B cell (primary cell): ENCODE measurements around the gene SHISA7. TPM values are rescaled to one million over a fixed set of nuclear protein-coding genes. Genes with fewer than 3 reads are reported as not detected.
A peak's percentile ranks its signal among the peaks of the same experiment; 100 is the strongest.

Experiments used
- ATAC-seq: fragments of 200-7000 bp; cut with Tn5 transposase; one replicate; pipeline ENCODE4 v1.10.0; 2021; ENCODE audit warnings: low read depth, mild to moderate bottlenecking, moderate number of reproducible peaks, moderate library complexity
- CTCF ChIA-PET: fragments of 350-600 bp; sonication (Branson Sonifier 250); formaldehyde crosslinking; loops from one replicate; lab custom pipeline; 2021; ENCODE audit warnings: antibody characterized with exemption, inconsistent platforms; lab: Charles Lee
- POLR2A ChIA-PET: fragments of 350-600 bp; sonication (Branson Sonifier 250); formaldehyde crosslinking; loops from one replicate; lab custom pipeline; 2021; ENCODE audit warnings: antibody characterized with exemption; lab: Charles Lee
- DNase-seq: peaks from one replicate; pipeline ENCODE4 v3.0.0; 2013
- H2AFZ ChIP-seq: 2 replicates; pipeline ENCODE4 v1.6.1; 2012; ENCODE audit warnings: mild to moderate bottlenecking, low read depth, low read length; ENCODE audit not compliant: insufficient read depth, poor library complexity, severe bottlenecking
- H3K27ac ChIP-seq, 2 donors: 1 replicate in 1 of 2; 2 replicates in 1 of 2; pipeline ENCODE4 v1.5.1; 2012 to 2013; ENCODE audit warnings: low read length in 2 of 2, mild to moderate bottlenecking in 2 of 2, moderate library complexity in 1 of 2
- H3K27me3 ChIP-seq, 4 experiments: fragments of 200-600 bp in 1 of 4; sonication (generic) in 1 of 4; replicated peaks in 1 of 4; 1 replicate in 2 of 4; 2 replicates in 2 of 4; pipeline versions ENCODE4 v1.6.1 to v1.7.0; 2013 to 2016; ENCODE audit warnings: low read length in 3 of 4, mild to moderate bottlenecking in 2 of 4, mixed read lengths in 1 of 4, moderate library complexity in 1 of 4; ENCODE audit not compliant: insufficient read depth in 4 of 4, control insufficient read depth in 3 of 4; ENCODE audit errors: control extremely low read depth in 1 of 4
- H3K36me3 ChIP-seq, 2 experiments: replicated peaks in 1 of 2; 1 replicate in 1 of 2; 2 replicates in 1 of 2; pipeline versions ENCODE4 v1.6.1 to v1.7.1; 2013; ENCODE audit warnings: low read length in 1 of 2; ENCODE audit not compliant: insufficient read depth in 2 of 2, control insufficient read depth in 1 of 2; ENCODE audit errors: control extremely low read depth in 1 of 2, extremely low read depth in 1 of 2
- H3K4me1 ChIP-seq, 2 donors: fragments of 200-600 bp in 1 of 2; sonication (generic) in 1 of 2; 1 replicate in 1 of 2; 2 replicates in 1 of 2; pipeline versions ENCODE4 v1.5.1 to v1.6.1; 2013 to 2017; ENCODE audit warnings: low read length in 2 of 2; ENCODE audit not compliant: control insufficient read depth in 2 of 2, insufficient read depth in 2 of 2
- H3K4me2 ChIP-seq: replicated peaks from 2 replicates; pipeline ENCODE3; 2012; ENCODE audit warnings: mild to moderate bottlenecking, low read depth, low read length; ENCODE audit not compliant: poor library complexity, severe bottlenecking
- H3K4me3 ChIP-seq, 5 experiments: fragments of 200-600 bp in 1 of 5; sonication (generic) in 1 of 5; 1 replicate in 3 of 5; 2 replicates in 2 of 5; pipeline versions ENCODE4 v1.5.1 to v1.7.0; 2011 to 2016; ENCODE audit warnings: low read length in 4 of 5, mild to moderate bottlenecking in 4 of 5, low read depth in 2 of 5, control low read depth in 1 of 5, moderate library complexity in 1 of 5; ENCODE audit not compliant: insufficient read depth in 1 of 5; ENCODE audit errors: control extremely low read depth in 1 of 5, extremely low read depth in 1 of 5
- H3K79me2 ChIP-seq: fragments of 200-600 bp; sonication (generic); one replicate; pipeline ENCODE4 v1.6.0; 2016; ENCODE audit warnings: low read length; ENCODE audit not compliant: control insufficient read depth, insufficient read depth
- H3K9ac ChIP-seq: fragments of 200-600 bp; sonication (generic); 2 replicates; pipeline ENCODE4 v1.6.1; 2017; ENCODE audit warnings: mild to moderate bottlenecking, low read length, moderate library complexity
- H3K9me3 ChIP-seq, 3 donors: one replicate each; pipeline versions ENCODE4 v1.6.1 to v1.7.1; 2013; ENCODE audit warnings: low read length in 2 of 3; ENCODE audit not compliant: control insufficient read depth in 2 of 3, insufficient read depth in 1 of 3; ENCODE audit errors: control extremely low read depth in 1 of 3
- H4K20me1 ChIP-seq: 2 replicates; pipeline ENCODE4 v1.6.0; 2012; ENCODE audit warnings: mild to moderate bottlenecking, low read length; ENCODE audit not compliant: insufficient read depth, control insufficient read depth, poor library complexity, severe bottlenecking
- H3K27ac Mint-ChIP-seq: one replicate; pipeline ENCODE4 v1.8.0; 2021; ENCODE audit warnings: mixed read lengths
- H3K27me3 Mint-ChIP-seq: one replicate; pipeline ENCODE4 v1.8.0; 2021; ENCODE audit warnings: mixed read lengths
- H3K4me1 Mint-ChIP-seq: one replicate; pipeline ENCODE4 v1.8.0; 2021; ENCODE audit warnings: mixed read lengths
- H3K4me3 Mint-ChIP-seq: one replicate; pipeline ENCODE4 v1.8.0; 2021; ENCODE audit warnings: mixed read lengths
- H3K9me3 Mint-ChIP-seq: one replicate; pipeline ENCODE4 v1.8.0; 2022; ENCODE audit warnings: mixed read lengths; ENCODE audit not compliant: insufficient read depth
- EZH2 ChIP-seq: IDR thresholded peaks from 2 replicates; pipeline ENCODE4 v1.6.1; 2012; ENCODE audit warnings: borderline replicate concordance, low read depth, mild to moderate bottlenecking, moderate library complexity, low read length; ENCODE audit not compliant: insufficient read depth, poor library complexity, severe bottlenecking
- WGBS: methylation state at CpG from one replicate; pipeline ENCODE4 v1.1.5; 2013; ENCODE audit warnings: missing lambda C conversion rate; ENCODE audit not compliant: insufficient coverage; 5-methylcytosine and 5-hydroxymethylcytosine counted together
- intact Hi-C: fragments of 100-400 bp; cut with micrococcal nuclease; formaldehyde crosslinking; loops from one replicate; pipeline ENCODE4 v1.10.0; 2022
- polyA plus RNA-seq: library from polyadenylated mRNA; depleted of rRNA; stranded (reverse); fragments of >200 nt; gene quantifications from 2 replicates; pipeline ENCODE4 v1.2.3, GENCODE V29; 2012
- total RNA-seq, 2 donors: library from RNA; stranded (reverse); fragments of 120-200 nt in 1 of 2; gene quantifications; 1 replicate in 1 of 2; 2 replicates in 1 of 2; pipeline versions ENCODE4 v1.2.3 to v1.2.4, GENCODE V29; 2013 to 2022
- TF ChIP-seq, protein P1 (sequence below): fragments of 200-600 bp; IDR thresholded peaks from one replicate; pipeline ENCODE4 v1.8.0; 2022; ENCODE audit warnings: antibody characterized with exemption, mild to moderate bottlenecking

SHISA7 gene
- total and polyA plus RNA-seq, 2 donors (not counting 1 experiment from before 2014, with no cell fraction given), result 0.06 TPM; not detected in 1

DNA sequence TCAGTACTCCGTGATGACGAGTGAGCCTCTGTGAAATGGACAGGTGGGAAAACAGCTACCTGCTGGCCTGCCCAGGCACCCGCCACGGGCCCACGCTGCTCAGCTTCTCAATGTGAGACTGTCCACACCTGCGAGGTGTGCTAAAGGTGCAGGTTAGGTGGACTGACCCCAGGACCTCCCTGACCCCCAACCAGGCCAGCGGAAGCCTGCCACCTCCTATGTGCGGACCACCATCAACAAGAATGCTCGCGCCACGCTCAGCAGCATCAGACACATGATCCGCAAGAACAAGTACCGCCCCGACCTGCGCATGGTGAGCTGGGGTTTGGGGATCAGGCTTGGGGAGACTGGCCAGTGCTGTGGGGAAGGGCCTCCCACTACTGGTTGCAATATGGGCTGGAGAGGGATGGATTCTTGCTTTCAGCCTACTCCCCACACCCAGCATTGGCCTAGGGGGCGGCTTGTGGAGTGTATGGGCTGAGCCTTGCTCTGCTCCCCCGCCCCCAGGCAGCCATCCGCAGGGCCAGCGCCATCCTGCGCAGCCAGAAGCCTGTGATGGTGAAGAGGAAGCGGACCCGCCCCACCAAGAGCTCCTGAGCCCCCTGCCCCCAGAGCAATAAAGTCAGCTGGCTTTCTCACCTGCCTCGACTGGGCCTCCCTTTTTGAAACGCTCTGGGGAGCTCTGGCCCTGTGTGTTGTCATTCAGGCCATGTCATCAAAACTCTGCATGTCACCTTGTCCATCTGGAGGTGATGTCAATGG, 55.2 kb downstream of the SHISA7 start:
- TF ChIP-seq EZH2, result no peak
- TF ChIP-seq, protein P1, sequence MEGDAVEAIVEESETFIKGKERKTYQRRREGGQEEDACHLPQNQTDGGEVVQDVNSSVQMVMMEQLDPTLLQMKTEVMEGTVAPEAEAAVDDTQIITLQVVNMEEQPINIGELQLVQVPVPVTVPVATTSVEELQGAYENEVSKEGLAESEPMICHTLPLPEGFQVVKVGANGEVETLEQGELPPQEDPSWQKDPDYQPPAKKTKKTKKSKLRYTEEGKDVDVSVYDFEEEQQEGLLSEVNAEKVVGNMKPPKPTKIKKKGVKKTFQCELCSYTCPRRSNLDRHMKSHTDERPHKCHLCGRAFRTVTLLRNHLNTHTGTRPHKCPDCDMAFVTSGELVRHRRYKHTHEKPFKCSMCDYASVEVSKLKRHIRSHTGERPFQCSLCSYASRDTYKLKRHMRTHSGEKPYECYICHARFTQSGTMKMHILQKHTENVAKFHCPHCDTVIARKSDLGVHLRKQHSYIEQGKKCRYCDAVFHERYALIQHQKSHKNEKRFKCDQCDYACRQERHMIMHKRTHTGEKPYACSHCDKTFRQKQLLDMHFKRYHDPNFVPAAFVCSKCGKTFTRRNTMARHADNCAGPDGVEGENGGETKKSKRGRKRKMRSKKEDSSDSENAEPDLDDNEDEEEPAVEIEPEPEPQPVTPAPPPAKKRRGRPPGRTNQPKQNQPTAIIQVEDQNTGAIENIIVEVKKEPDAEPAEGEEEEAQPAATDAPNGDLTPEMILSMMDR, result no peak
- 90% methylated on average over 19 of the region's 24 CpGs for whole genome bisulfite sequencing
- Histone ChIP-seq H3K27me3 (no peaks in the 10 kb centered on the region), H3K9me3 (no peaks in the 10 kb centered on the region), H3K27ac (peak overlapping the region in 1 of 2 donors; percentile 96), H2AFZ (no peak overlapping the region), H3K4me3 (peak overlapping the region in 1 of 5 experiments; percentile 87), H4K20me1 (peaks cover 69% of the 10 kb centered on the region), H3K9ac (peak overlapping the region; percentile 96), H3K4me1 (peaks cover 40 to 53% of the 10 kb centered on the region in 2 donors), H3K4me2 (peak overlapping the region; percentile 74), H3K79me2 (peaks cover 35% of the 10 kb centered on the region), H3K36me3 (peaks cover 3 to 48% of the 10 kb centered on the region in 2 experiments)
- peak overlapping the region; percentile 100 for H3K4me3 Mint-ChIP-seq
- H3K9me3 Mint-ChIP-seq, result no peaks in the 10 kb centered on the region
- intact Hi-C loops, result no loop called here
- CTCF ChIA-PET, result interaction anchor here (0.9 to 2.3 kb wide), 3 partner anchors 86 to 116 kb away, joined by 3 to 6 read pairs (median 5); no protein-coding TSS in a partner anchor
- no peak for ATAC-seq
- no peaks in the 10 kb centered on the region for H3K27me3 Mint-ChIP-seq
- H3K4me1 Mint-ChIP-seq, result peaks cover 62% of the 10 kb centered on the region
- DNase-seq, result no peak
- POLR2A ChIA-PET, result interaction anchor here (0.9 kb wide), 1 partner anchor 20 kb away, joined by 5 read pairs; the partner anchor contains the start of gene UBE2S
- H3K27ac Mint-ChIP-seq, result peak overlapping the region; percentile 26

DNA sequence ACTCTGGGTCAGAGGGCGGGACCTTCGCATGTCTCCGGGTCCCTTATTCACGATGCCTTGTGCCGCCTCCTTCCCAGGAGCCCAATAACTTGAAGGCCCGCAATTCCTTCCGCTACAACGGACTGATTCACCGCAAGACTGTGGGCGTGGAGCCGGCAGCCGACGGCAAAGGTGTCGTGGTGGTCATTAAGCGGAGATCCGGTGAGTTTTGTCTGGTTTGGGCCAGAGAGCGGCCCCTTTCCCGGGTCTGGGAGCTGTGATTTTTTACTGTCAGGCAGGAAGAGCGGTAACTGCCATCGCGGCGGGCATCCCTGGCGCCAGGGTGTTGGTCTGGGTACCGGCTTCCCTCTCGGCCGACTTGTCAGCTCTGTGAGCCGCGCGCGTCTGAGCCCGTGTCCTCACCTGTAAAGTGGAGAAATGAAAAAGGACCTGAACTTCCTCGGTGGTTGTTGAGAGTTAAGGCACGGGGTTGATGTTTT, 56.6 kb downstream of the SHISA7 start:
- Histone ChIP-seq H4K20me1 (peaks cover 62% of the 10 kb centered on the region), H3K36me3 (peaks cover 3 to 46% of the 10 kb centered on the region in 2 experiments), H3K4me3 (peak overlapping the region; percentile 85 to 99 (median 97)), H3K79me2 (peaks cover 46% of the 10 kb centered on the region), H3K9me3 (no peaks in the 10 kb centered on the region), H2AFZ (no peak overlapping the region), H3K4me1 (peaks cover 40 to 57% of the 10 kb centered on the region in 2 donors), H3K4me2 (peak overlapping the region; percentile 74), H3K9ac (peak overlapping the region; percentile 96), H3K27me3 (no peaks in the 10 kb centered on the region), H3K27ac (peak overlapping the region; percentile 96)
- TF ChIP-seq EZH2, result no peak
- TF ChIP-seq, protein P1, result no peak
- peaks cover 68% of the 10 kb centered on the region for H3K4me1 Mint-ChIP-seq
- no peaks in the 10 kb centered on the region for H3K27me3 Mint-ChIP-seq
- peak overlapping the region; percentile 100 for H3K27ac Mint-ChIP-seq
- DNase-seq, result no peak
- ChIA-PET CTCF (no interaction called here), POLR2A (interaction anchor here (1.1 to 1.3 kb wide), 2 partner anchors 21 to 132 kb away, joined by 3 to 7 read pairs; partner anchors contain the start of gene UBE2S)
- no peak for ATAC-seq
- WGBS, result 4% methylated on average over 31 of the region's 33 CpGs
- H3K9me3 Mint-ChIP-seq, result no peaks in the 10 kb centered on the region
- peak overlapping the region; percentile 100 for H3K4me3 Mint-ChIP-seq
- intact Hi-C loops, result no loop called here
